Liver (tissue), 9 donors: ENCODE results near the gene STEEP1. TPM values are rescaled to one million over a fixed set of nuclear protein-coding genes. Genes with fewer than 3 reads are reported as not detected.
A peak's percentile ranks its signal among the peaks of the same experiment; 100 is the strongest.

Experiments
- DNase-seq: peaks from one replicate; pipeline ENCODE4 v3.0.0-alpha.2; 2017; ENCODE audit warnings: low spot score
- H3K27ac ChIP-seq, 2 donors: one replicate each; pipeline ENCODE4 v1.7.0; 2013; ENCODE audit warnings: inconsistent platforms in 2 of 2, low read length in 2 of 2, control low read depth in 1 of 2, low read depth in 1 of 2, mild to moderate bottlenecking in 1 of 2
- H3K27me3 ChIP-seq, 4 donors: one replicate each; pipeline versions ENCODE4 v1.6.1 to v1.7.0; 2013; ENCODE audit warnings: low read length in 3 of 4, inconsistent platforms in 1 of 4, mild to moderate bottlenecking in 1 of 4, moderate library complexity in 1 of 4; ENCODE audit not compliant: control insufficient read depth in 4 of 4, insufficient read depth in 4 of 4
- H3K36me3 ChIP-seq, 4 donors: one replicate each; pipeline versions ENCODE4 v1.6.1 to v1.7.0; 2013; ENCODE audit warnings: low read length in 3 of 4, mild to moderate bottlenecking in 3 of 4, low read depth in 1 of 4, moderate library complexity in 1 of 4; ENCODE audit not compliant: control insufficient read depth in 4 of 4, insufficient read depth in 3 of 4
- H3K4me1 ChIP-seq, 4 donors: one replicate each; pipeline versions ENCODE4 v1.6.1 to v1.7.0; 2013; ENCODE audit warnings: low read length in 3 of 4, mild to moderate bottlenecking in 3 of 4, moderate library complexity in 1 of 4; ENCODE audit not compliant: control insufficient read depth in 4 of 4, insufficient read depth in 4 of 4
- H3K4me3 ChIP-seq, 3 donors: one replicate each; pipeline versions ENCODE4 v1.6.1 to v1.7.0; 2013; ENCODE audit warnings: low read length in 3 of 3, control low read depth in 1 of 3, low read depth in 1 of 3, mild to moderate bottlenecking in 1 of 3
- H3K9ac ChIP-seq, 2 donors: one replicate each; pipeline ENCODE4 v1.7.0; 2013; ENCODE audit warnings: low read length in 2 of 2, mild to moderate bottlenecking in 2 of 2, moderate library complexity in 2 of 2, control low read depth in 1 of 2, low read depth in 1 of 2
- H3K9me3 ChIP-seq, 4 donors: one replicate each; pipeline versions ENCODE4 v1.6.1 to v1.7.0; 2013; ENCODE audit warnings: low read length in 3 of 4; ENCODE audit not compliant: control insufficient read depth in 4 of 4
- CTCF ChIP-seq: fragments of 150-350 bp; IDR thresholded peaks from 2 replicates; pipeline ENCODE4 v1.5.1; 2017; ENCODE audit warnings: improper control_type of control experiment, low read depth, low read length; ENCODE audit not compliant: missing input control
- EGR1 ChIP-seq, 2 donors: IDR thresholded peaks; 2 replicates each; pipeline ENCODE4 v1.6.1; 2016 to 2018; ENCODE audit warnings: antibody characterized with exemption in 2 of 2, low read depth in 2 of 2
- FOXA1 ChIP-seq: IDR thresholded peaks from 2 replicates; pipeline ENCODE4 v1.6.1; 2016; ENCODE audit warnings: antibody characterized with exemption
- FOXA2 ChIP-seq: IDR thresholded peaks from 2 replicates; pipeline ENCODE4 v1.6.1; 2016; ENCODE audit warnings: antibody characterized with exemption
- GABPA ChIP-seq, 2 donors: IDR thresholded peaks in 1 of 2; conservative IDR thresholded peaks in 1 of 2; 2 replicates each; pipeline ENCODE4 v1.6.1; 2016; ENCODE audit warnings: antibody characterized with exemption in 2 of 2, mild to moderate bottlenecking in 1 of 2, moderate library complexity in 1 of 2
- HNF4A ChIP-seq, 2 donors: conservative IDR thresholded peaks; 2 replicates each; pipeline ENCODE4 v1.6.1; 2016; ENCODE audit warnings: antibody characterized with exemption in 2 of 2, mild to moderate bottlenecking in 2 of 2
- HNF4G ChIP-seq: IDR thresholded peaks from 2 replicates; pipeline ENCODE4 v1.6.1; 2016; ENCODE audit warnings: antibody characterized with exemption
- JUND ChIP-seq, 2 donors: IDR thresholded peaks; 2 replicates each; pipeline ENCODE4 v1.6.1; 2016; ENCODE audit warnings: antibody characterized with exemption in 2 of 2
- NR2F2 ChIP-seq: IDR thresholded peaks from 2 replicates; pipeline ENCODE4 v1.6.1; 2016; ENCODE audit warnings: antibody characterized with exemption
- RAD21 ChIP-seq, 2 donors: IDR thresholded peaks; 2 replicates each; pipeline ENCODE4 v1.6.1; 2016; ENCODE audit warnings: antibody characterized with exemption in 2 of 2, mild to moderate bottlenecking in 2 of 2
- RXRA ChIP-seq, 2 donors: IDR thresholded peaks; 2 replicates each; pipeline ENCODE4 v1.6.1; 2017 to 2018; ENCODE audit warnings: antibody characterized with exemption in 2 of 2, mild to moderate bottlenecking in 1 of 2
- SP1 ChIP-seq: IDR thresholded peaks from 2 replicates; pipeline ENCODE4 v1.6.1; 2018; ENCODE audit warnings: antibody characterized with exemption, mild to moderate bottlenecking
- TAF1 ChIP-seq: conservative IDR thresholded peaks from 2 replicates; pipeline ENCODE4 v1.6.1; 2016; ENCODE audit warnings: antibody characterized with exemption, mild to moderate bottlenecking
- YY1 ChIP-seq: IDR thresholded peaks from 2 replicates; pipeline ENCODE4 v1.6.1; 2016; ENCODE audit warnings: antibody characterized with exemption, mild to moderate bottlenecking
- ZBTB33 ChIP-seq: IDR thresholded peaks from 2 replicates; pipeline ENCODE4 v1.6.1; 2016; ENCODE audit warnings: antibody characterized with exemption
- WGBS: extraction: QIAGEN DNeasy Blood & Tissue Kit; methylation state at CpG from one replicate; pipeline ENCODE4 v1.1.7; 2013; 5-methylcytosine and 5-hydroxymethylcytosine counted together
- polyA plus RNA-seq, 2 donors: library from polyadenylated mRNA; stranded (reverse) in 1 of 2; unstranded in 1 of 2; fragments of 200-250 nt in 1 of 2; fragments of >200 nt in 1 of 2; fragmentation: Nextera tagmentation in 1 of 2; extraction: Ambion mirVana in 1 of 2; gene quantifications; one replicate each; pipeline versions ENCODE4 v1.2.1 to v1.2.3, GENCODE V29; 2013 to 2015
- total RNA-seq, 2 donors: library from RNA; depleted of rRNA; stranded (reverse); fragments of >200 nt; gene quantifications; one replicate each; pipeline ENCODE4 v1.2.3, GENCODE V29; 2014
- TF ChIP-seq, protein P1 (sequence below): IDR thresholded peaks from 2 replicates; pipeline ENCODE4 v1.6.1; 2016; ENCODE audit warnings: antibody characterized with exemption
- TF ChIP-seq, protein P2 (sequence below): IDR thresholded peaks from 2 replicates; pipeline ENCODE4 v1.6.1; 2016; ENCODE audit warnings: antibody characterized with exemption, mild to moderate bottlenecking
- TF ChIP-seq, protein P3 (sequence below): IDR thresholded peaks from 2 replicates; pipeline ENCODE4 v1.6.1; 2016; ENCODE audit warnings: antibody characterized with exemption
- donor health status: healthy.
- donor health status: healthy.
- donor health status: healthy.
- donor health status: healthy.
- donor health status: healthy.

The STEEP1 gene
- total and polyA plus RNA-seq, 4 donors = 4.3 to 14.2 (median 10.2) TPM

- H3K27ac ChIP-seq = peak within 1 kb of the TSS; percentile 85 to 96
- H3K9ac ChIP-seq = peak within 1 kb of the TSS; percentile 82 to 87
- TF ChIP-seq GABPA (IDR thresholded peaks at IDR 0.05 in 1 of 2, conservative IDR thresholded peaks at IDR 0.05 in 1 of 2) (no peak), TAF1 (no peak), FOXA1 (no peak), YY1 (peak; percentile 79), JUND (IDR thresholded peaks at IDR 0.05) (no peak), RAD21 (IDR thresholded peaks at IDR 0.05) (peak in 1 of 2 donors; percentile 13), HNF4G (no peak), HNF4A (conservative IDR thresholded peaks at IDR 0.05) (no peak), NR2F2 (no peak), EGR1 (IDR thresholded peaks at IDR 0.05; ENCODE audit: low read depth in 2 of 2) (no peak), RXRA (IDR thresholded peaks at IDR 0.05) (no peak), CTCF (no peak), FOXA2 (no peak), ZBTB33 (peak; percentile 99), SP1 (peak; percentile 27)
- TF ChIP-seq, protein P1, sequence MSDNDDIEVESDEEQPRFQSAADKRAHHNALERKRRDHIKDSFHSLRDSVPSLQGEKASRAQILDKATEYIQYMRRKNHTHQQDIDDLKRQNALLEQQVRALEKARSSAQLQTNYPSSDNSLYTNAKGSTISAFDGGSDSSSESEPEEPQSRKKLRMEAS = no peak
- TF ChIP-seq, protein P2, sequence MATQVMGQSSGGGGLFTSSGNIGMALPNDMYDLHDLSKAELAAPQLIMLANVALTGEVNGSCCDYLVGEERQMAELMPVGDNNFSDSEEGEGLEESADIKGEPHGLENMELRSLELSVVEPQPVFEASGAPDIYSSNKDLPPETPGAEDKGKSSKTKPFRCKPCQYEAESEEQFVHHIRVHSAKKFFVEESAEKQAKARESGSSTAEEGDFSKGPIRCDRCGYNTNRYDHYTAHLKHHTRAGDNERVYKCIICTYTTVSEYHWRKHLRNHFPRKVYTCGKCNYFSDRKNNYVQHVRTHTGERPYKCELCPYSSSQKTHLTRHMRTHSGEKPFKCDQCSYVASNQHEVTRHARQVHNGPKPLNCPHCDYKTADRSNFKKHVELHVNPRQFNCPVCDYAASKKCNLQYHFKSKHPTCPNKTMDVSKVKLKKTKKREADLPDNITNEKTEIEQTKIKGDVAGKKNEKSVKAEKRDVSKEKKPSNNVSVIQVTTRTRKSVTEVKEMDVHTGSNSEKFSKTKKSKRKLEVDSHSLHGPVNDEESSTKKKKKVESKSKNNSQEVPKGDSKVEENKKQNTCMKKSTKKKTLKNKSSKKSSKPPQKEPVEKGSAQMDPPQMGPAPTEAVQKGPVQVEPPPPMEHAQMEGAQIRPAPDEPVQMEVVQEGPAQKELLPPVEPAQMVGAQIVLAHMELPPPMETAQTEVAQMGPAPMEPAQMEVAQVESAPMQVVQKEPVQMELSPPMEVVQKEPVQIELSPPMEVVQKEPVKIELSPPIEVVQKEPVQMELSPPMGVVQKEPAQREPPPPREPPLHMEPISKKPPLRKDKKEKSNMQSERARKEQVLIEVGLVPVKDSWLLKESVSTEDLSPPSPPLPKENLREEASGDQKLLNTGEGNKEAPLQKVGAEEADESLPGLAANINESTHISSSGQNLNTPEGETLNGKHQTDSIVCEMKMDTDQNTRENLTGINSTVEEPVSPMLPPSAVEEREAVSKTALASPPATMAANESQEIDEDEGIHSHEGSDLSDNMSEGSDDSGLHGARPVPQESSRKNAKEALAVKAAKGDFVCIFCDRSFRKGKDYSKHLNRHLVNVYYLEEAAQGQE = peak; percentile 70
- TF ChIP-seq, protein P3, sequence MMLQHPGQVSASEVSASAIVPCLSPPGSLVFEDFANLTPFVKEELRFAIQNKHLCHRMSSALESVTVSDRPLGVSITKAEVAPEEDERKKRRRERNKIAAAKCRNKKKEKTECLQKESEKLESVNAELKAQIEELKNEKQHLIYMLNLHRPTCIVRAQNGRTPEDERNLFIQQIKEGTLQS = no peak
- H3K27me3 ChIP-seq = no peaks in the 10 kb centered on the region
- H3K4me3 ChIP-seq = peak within 1 kb of the TSS; percentile 67 to 87 (median 77)
- no peaks in the 10 kb centered on the region for H3K36me3 ChIP-seq
- peaks cover 0 to 13% (median 6%) of the 10 kb centered on the region in 4 donors for H3K4me1 ChIP-seq
- DNase-seq = peak; percentile 87
- 1% methylated on average over 46 of the region's 46 CpGs for WGBS
- no peaks in the 10 kb centered on the region for H3K9me3 ChIP-seq
Measured at GRCh38 chrX:119606280-119607017, 41.2 kb upstream of the STEEP1 start, which contains the start of gene NKRF. NKRF (minus strand) TSS chrX:119606424.
